ENCODE results near the gene CHST15. TPM values are rescaled to one million over a fixed set of nuclear protein-coding genes. Genes with fewer than 3 reads are reported as not detected.

Gene CHST15
- total RNA-seq, 1 experiment from 2014 or later = 0.13 TPM

GRCh38 chr10:124053971-124054370, 39.4 kb downstream of the CHST15 start:
- no peak overlapping the region for H3K4me3 ChIP-seq
- H3K27me3 ChIP-seq (replicated peaks) = no peaks in the 10 kb centered on the region
- DNase-seq (ENCODE audit: low read depth in 1 of 2, low spot score in 2 of 2) = no peak
- no peak overlapping the region for H3K27ac ChIP-seq
- no peaks in the 10 kb centered on the region for H3K4me1 ChIP-seq (replicated peaks)
- H3K36me3 ChIP-seq = no peaks in the 10 kb centered on the region
- H3K9me3 ChIP-seq (replicated peaks) = no peaks in the 10 kb centered on the region

GRCh38 chr10:124052561-124052960, 40.8 kb downstream of the CHST15 start:
- no peak overlapping the region for H3K27ac ChIP-seq
- H3K4me1 ChIP-seq (replicated peaks) = no peaks in the 10 kb centered on the region
- H3K27me3 ChIP-seq (replicated peaks) = no peaks in the 10 kb centered on the region
- no peak overlapping the region for H3K4me3 ChIP-seq
- no peak for DNase-seq (ENCODE audit: low read depth in 1 of 2, low spot score in 2 of 2)
- no peaks in the 10 kb centered on the region for H3K36me3 ChIP-seq
- no peaks in the 10 kb centered on the region for H3K9me3 ChIP-seq (replicated peaks)

DNA sequence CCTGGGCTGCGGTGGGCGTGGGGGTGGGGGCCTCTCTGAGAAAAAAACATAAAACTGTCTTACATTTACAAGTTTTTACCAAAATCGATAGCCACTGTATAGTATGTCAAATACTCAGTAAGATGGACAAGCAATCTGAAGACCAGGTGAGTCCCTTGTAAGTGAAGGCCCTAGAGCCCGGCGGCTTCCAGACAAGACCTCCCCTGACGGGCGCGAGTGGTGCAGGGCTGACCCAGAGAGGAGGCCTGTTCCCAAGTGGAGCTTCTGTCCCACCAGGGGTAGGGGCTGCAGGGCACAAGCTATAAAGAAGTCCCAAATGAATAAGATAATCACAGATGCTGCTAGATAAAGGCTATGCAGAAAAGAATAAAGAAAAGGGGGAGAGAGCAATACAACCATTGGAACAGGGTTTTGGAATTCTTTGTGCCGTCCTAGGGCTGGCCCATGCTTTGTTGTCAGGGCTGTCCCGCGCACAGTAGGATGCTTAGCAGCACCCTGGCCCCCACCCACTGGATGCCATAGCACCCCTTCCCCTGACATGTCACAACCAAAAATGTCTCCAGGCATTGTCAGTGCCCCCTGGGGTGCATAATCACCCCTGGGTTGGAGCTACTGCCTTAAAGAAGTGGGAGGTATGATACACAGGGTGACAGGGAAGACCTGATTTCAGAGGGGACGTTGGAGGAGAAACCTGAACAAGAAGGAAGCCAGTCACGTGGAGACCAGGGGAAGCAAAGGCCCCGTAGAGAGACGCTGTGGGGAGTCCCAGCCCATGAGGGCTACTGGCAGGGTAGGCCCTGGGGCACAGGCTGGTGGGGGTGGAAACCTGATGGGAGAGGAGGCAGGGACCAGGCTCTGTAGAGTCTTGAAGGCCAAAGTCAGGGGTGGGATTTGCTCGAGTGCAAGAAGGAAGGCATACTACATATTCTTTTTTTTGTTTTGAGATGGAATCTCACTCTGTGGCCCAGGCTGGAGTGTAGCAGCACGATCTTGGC, 43.1 kb downstream of the CHST15 start:
- H3K4me3 ChIP-seq = no peak overlapping the region
- H3K36me3 ChIP-seq = no peaks in the 10 kb centered on the region
- no peaks in the 10 kb centered on the region for H3K4me1 ChIP-seq (replicated peaks)
- no peaks in the 10 kb centered on the region for H3K9me3 ChIP-seq (replicated peaks)
- DNase-seq (ENCODE audit: low read depth in 1 of 2, low spot score in 2 of 2) = no peak
- no peak overlapping the region for H3K27ac ChIP-seq
- no peaks in the 10 kb centered on the region for H3K27me3 ChIP-seq (replicated peaks)

GRCh38 chr10:124049484-124049883, 43.9 kb downstream of the CHST15 start:
- no peaks in the 10 kb centered on the region for H3K36me3 ChIP-seq
- no peaks in the 10 kb centered on the region for H3K4me1 ChIP-seq (replicated peaks)

GRCh38 chr10:124048371-124049290, 44.8 kb downstream of the CHST15 start:
- Histone ChIP-seq H3K9me3 (replicated peaks) (no peaks in the 10 kb centered on the region), H3K4me3 (no peak overlapping the region), H3K36me3 (no peaks in the 10 kb centered on the region), H3K27me3 (replicated peaks) (no peaks in the 10 kb centered on the region), H3K4me1 (replicated peaks) (no peaks in the 10 kb centered on the region), H3K27ac (no peak overlapping the region)
- no peak for DNase-seq (ENCODE audit: low read depth in 1 of 2, low spot score in 2 of 2)

More at GRCh38 chr10:124049484-124049883, 43.9 kb downstream of the CHST15 start:
- DNase-seq (ENCODE audit: low read depth in 1 of 2, low spot score in 2 of 2) = no peak
- Histone ChIP-seq H3K4me3 (no peak overlapping the region), H3K9me3 (replicated peaks) (no peaks in the 10 kb centered on the region), H3K27me3 (replicated peaks) (no peaks in the 10 kb centered on the region), H3K27ac (no peak overlapping the region)

- Histone ChIP-seq H3K27me3 (replicated peaks) (no peaks in the 10 kb centered on the region), H3K4me3 (no peak overlapping the region), H3K36me3 (no peaks in the 10 kb centered on the region), H3K27ac (no peak overlapping the region), H3K9me3 (replicated peaks) (no peaks in the 10 kb centered on the region), H3K4me1 (replicated peaks) (no peaks in the 10 kb centered on the region)
- DNase-seq (ENCODE audit: low read depth in 1 of 2, low spot score in 2 of 2) = no peak
Observed at GRCh38 chr10:124047427-124048152, 45.8 kb downstream of the CHST15 start.

- Histone ChIP-seq H3K36me3 (no peaks in the 10 kb centered on the region), H3K27ac (no peak overlapping the region), H3K9me3 (replicated peaks) (no peaks in the 10 kb centered on the region), H3K4me1 (replicated peaks) (no peaks in the 10 kb centered on the region), H3K4me3 (no peak overlapping the region), H3K27me3 (replicated peaks) (no peaks in the 10 kb centered on the region)
- DNase-seq (ENCODE audit: low read depth in 1 of 2, low spot score in 2 of 2) = no peak
Observed at GRCh38 chr10:124045801-124046355, 47.5 kb downstream of the CHST15 start.

GRCh38 chr10:124045276-124045675, 48.1 kb downstream of the CHST15 start:
- DNase-seq (ENCODE audit: low read depth in 1 of 2, low spot score in 2 of 2) = no peak
- Histone ChIP-seq H3K27ac (no peak overlapping the region), H3K4me3 (no peak overlapping the region), H3K4me1 (replicated peaks) (no peaks in the 10 kb centered on the region), H3K36me3 (no peaks in the 10 kb centered on the region), H3K9me3 (replicated peaks) (no peaks in the 10 kb centered on the region), H3K27me3 (replicated peaks) (no peaks in the 10 kb centered on the region)

DNA sequence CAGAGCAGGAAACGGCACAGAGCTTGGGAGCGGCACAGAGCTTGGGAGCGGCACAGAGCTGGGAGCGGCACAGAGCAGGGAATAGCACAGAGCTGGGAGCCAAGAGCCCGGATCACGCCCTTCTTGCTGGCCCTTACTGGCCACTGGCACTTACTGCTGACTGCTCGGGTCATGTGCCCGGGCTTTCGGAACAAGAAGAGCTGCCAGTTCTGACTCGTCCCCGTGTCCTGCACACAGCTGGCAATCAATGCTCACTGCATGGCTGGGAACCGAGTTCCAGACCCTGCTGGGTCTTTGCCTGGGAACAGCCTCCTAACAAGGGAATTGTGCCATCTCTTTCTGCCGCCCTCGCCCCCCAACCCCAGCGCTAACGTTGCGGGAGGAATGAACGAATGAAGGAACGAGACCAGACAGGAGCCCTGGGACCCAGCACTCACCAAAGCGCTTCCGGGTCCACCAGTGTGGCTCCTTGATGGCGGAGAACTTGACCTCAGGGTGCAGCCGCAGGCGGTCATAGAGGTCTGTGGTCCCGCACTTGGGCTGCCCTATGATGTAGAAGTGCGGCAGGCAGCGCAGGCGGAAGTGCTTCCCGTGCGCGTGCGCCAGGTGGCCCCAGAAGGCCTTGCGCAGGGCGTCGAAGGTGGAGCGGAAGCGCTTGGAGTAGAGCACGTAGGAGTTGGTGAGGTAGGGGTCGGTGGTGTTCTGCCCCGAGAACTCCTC, 49.1 kb downstream of the CHST15 start:
- no peak overlapping the region for H3K27ac ChIP-seq
- H3K9me3 ChIP-seq (replicated peaks) = no peaks in the 10 kb centered on the region
- H3K4me1 ChIP-seq (replicated peaks) = no peaks in the 10 kb centered on the region
- no peak for DNase-seq (ENCODE audit: low read depth in 1 of 2, low spot score in 2 of 2)
- no peak overlapping the region for H3K4me3 ChIP-seq
- H3K27me3 ChIP-seq (replicated peaks) = no peaks in the 10 kb centered on the region
- no peaks in the 10 kb centered on the region for H3K36me3 ChIP-seq

DNA sequence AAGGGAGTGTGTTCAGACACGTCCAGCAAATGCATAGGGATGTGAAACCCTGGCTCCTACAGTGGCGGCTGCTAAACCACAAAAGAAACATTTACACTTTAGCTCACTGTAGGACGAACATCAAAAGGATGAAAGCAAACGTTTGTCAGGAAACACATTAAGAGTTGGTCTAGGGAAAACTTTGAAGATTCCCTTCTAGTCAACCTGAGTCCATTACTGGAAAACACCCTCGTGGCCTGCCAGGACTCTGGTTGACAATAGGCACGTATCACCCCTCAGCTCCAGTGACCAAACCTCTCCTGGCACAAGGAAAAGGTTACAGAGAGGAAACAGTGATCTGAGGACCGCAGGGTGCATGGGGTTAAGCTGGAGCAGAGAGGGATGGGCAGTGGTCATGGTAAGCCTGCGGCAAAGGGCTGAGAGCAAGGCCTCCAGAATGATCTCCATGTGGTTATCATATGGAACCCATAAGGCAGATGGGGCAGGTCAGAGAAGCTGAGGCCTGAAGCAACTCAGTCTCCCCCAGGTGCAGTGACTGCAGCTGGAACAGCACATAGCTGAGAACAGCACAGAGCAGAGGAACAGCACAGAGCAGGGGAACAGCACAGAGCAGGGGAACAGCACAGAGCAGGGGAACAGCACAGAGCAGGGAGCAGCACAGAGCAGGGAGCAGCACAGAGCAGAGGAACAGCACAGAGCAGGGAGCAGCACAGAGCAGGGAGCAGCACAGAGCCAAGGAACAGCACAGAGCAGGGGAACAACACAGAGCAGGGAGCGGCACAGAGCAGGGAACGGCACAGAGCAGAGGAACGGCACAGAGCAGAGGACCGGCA, 49.9 kb downstream of the CHST15 start:
- Histone ChIP-seq H3K27me3 (replicated peaks) (no peaks in the 10 kb centered on the region), H3K4me3 (no peak overlapping the region), H3K9me3 (replicated peaks) (no peaks in the 10 kb centered on the region), H3K27ac (no peak overlapping the region), H3K36me3 (no peaks in the 10 kb centered on the region), H3K4me1 (replicated peaks) (no peaks in the 10 kb centered on the region)
- no peak for DNase-seq (ENCODE audit: low read depth in 1 of 2, low spot score in 2 of 2)

DNA sequence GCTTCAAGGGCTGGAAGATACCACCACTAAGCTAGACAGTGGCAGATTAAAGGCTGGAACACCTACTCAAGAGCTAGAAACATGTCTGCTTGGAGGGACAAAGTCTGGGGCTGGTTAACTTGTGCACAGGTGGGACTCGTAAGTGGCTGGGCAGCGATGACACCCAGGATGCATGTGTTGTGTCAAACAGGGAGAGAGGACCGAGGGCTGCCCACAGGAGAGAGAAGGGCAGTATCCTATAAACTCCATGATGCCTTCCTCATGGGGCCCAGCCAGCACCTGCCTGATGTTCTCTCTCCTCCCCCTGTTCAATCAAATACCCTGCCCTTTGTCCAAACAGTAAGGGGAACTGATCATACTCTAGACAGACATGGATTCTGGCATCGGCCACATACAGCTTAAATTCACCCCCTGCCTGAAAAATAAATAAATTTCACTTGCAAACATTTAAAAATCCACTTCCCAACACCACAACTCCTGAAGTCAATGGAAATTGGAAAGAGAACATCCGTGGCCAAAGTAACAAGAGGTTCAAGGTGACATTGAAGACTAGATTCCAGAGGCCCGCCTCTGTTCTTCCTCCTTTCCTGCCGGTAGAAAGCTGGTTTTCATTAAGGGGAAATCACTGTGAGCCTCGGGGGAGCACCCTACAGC, 50.6 kb downstream of the CHST15 start:
- Histone ChIP-seq H3K27ac (no peak overlapping the region), H3K9me3 (replicated peaks) (no peaks in the 10 kb centered on the region), H3K27me3 (replicated peaks) (no peaks in the 10 kb centered on the region), H3K4me1 (replicated peaks) (no peaks in the 10 kb centered on the region), H3K4me3 (no peak overlapping the region), H3K36me3 (no peaks in the 10 kb centered on the region)
- DNase-seq (ENCODE audit: low read depth in 1 of 2, low spot score in 2 of 2) = no peak

All from SJSA1 (cell line).